Measurements from ENCODE around the gene HGD. TPM values are rescaled to one million over a fixed set of nuclear protein-coding genes. Genes with fewer than 3 reads are reported as not detected.

Gene HGD
- total and polyA plus RNA-seq, 2 donors from 2014 or later: 72.0 to 251 TPM

DNA sequence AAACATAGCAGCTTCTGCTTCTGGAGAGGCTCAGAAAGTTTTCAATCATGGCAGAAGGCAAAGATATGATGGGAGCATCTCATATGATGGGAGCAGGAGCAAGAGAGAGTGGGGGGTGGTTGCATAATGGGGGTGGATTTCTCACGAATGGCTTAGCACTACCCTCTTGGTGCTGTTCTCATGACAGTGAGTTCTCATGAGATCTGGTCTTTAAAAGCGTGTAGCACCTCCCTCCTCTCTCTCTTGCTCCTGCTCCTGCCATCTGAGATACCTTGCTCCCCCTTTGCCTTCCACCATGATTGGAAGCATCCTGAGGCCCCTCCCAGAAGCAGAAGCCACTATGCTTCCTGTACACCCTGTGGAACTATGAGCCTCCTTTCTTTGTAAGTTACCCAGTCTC is 22.2 kb downstream of the HGD start:
- peaks cover 0 to 3% (median 2%) of the 10 kb centered on the region in 3 donors for H3K4me1 ChIP-seq (ENCODE audit: control insufficient read depth in 2 of 3, insufficient read depth in 2 of 3, low read depth in 1 of 3, low read length in 3 of 3)
- no peak overlapping the region for H3K27ac ChIP-seq (ENCODE audit: low read depth in 2 of 2, low read length in 2 of 2)
- TF ChIP-seq, protein P1, sequence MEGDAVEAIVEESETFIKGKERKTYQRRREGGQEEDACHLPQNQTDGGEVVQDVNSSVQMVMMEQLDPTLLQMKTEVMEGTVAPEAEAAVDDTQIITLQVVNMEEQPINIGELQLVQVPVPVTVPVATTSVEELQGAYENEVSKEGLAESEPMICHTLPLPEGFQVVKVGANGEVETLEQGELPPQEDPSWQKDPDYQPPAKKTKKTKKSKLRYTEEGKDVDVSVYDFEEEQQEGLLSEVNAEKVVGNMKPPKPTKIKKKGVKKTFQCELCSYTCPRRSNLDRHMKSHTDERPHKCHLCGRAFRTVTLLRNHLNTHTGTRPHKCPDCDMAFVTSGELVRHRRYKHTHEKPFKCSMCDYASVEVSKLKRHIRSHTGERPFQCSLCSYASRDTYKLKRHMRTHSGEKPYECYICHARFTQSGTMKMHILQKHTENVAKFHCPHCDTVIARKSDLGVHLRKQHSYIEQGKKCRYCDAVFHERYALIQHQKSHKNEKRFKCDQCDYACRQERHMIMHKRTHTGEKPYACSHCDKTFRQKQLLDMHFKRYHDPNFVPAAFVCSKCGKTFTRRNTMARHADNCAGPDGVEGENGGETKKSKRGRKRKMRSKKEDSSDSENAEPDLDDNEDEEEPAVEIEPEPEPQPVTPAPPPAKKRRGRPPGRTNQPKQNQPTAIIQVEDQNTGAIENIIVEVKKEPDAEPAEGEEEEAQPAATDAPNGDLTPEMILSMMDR (IDR thresholded peaks at IDR 0.05; ENCODE audit: borderline replicate concordance, extremely low read depth, insufficient read depth): no peak
- DNase-seq: no peak
- intact Hi-C loops (cut with DNase I): no loop called here
- H3K4me3 ChIP-seq (ENCODE audit: low read length in 3 of 3): no peak overlapping the region
- no peak for FAIRE-seq
- H3K27me3 ChIP-seq (ENCODE audit: control insufficient read depth, insufficient read depth, low read length): no peaks in the 10 kb centered on the region
- H3K9ac ChIP-seq (ENCODE audit: low read length in 3 of 3): no peak overlapping the region
- H3K9me3 ChIP-seq (ENCODE audit: control insufficient read depth in 2 of 3, insufficient read depth in 1 of 3, low read length in 3 of 3): no peaks in the 10 kb centered on the region
- no peaks in the 10 kb centered on the region for H3K36me3 ChIP-seq (ENCODE audit: control insufficient read depth in 2 of 3, insufficient read depth in 3 of 3, low read length in 3 of 3)

DNA sequence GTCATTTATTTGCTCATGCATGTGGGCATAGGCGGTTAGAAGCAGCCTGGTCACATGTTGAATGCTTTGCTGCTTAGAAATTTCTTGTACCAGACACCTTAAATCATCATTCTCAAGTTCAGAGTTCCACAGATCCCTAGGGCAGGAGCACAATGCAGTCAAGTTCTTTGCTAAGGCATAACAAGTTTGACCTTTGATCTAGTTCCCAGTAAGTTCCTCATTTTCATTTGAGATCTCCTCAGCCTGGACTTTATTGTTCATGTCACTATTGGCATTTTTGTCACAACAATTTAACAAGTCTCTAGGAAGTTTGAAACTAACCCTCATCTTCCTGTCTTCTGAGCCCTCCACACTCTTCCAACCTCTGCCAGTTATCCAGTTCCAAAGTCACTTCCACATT is 22.8 kb downstream of the HGD start:
- H3K9me3 ChIP-seq (ENCODE audit: control insufficient read depth in 2 of 3, insufficient read depth in 1 of 3, low read length in 3 of 3): no peaks in the 10 kb centered on the region
- H3K27me3 ChIP-seq (ENCODE audit: control insufficient read depth, insufficient read depth, low read length): no peaks in the 10 kb centered on the region
- DNase-seq: no peak
- no peak for FAIRE-seq
- H3K4me1 ChIP-seq (ENCODE audit: control insufficient read depth in 2 of 3, insufficient read depth in 2 of 3, low read depth in 1 of 3, low read length in 3 of 3): peaks cover 0 to 3% (median 2%) of the 10 kb centered on the region in 3 donors
- no peaks in the 10 kb centered on the region for H3K36me3 ChIP-seq (ENCODE audit: control insufficient read depth in 2 of 3, insufficient read depth in 3 of 3, low read length in 3 of 3)
- H3K4me3 ChIP-seq (ENCODE audit: low read length in 3 of 3): no peak overlapping the region
- intact Hi-C loops (cut with DNase I): no loop called here
- no peak overlapping the region for H3K9ac ChIP-seq (ENCODE audit: low read length in 3 of 3)
- TF ChIP-seq, protein P1 (IDR thresholded peaks at IDR 0.05; ENCODE audit: borderline replicate concordance, extremely low read depth, insufficient read depth): no peak
- no peak overlapping the region for H3K27ac ChIP-seq (ENCODE audit: low read depth in 2 of 2, low read length in 2 of 2)

DNA sequence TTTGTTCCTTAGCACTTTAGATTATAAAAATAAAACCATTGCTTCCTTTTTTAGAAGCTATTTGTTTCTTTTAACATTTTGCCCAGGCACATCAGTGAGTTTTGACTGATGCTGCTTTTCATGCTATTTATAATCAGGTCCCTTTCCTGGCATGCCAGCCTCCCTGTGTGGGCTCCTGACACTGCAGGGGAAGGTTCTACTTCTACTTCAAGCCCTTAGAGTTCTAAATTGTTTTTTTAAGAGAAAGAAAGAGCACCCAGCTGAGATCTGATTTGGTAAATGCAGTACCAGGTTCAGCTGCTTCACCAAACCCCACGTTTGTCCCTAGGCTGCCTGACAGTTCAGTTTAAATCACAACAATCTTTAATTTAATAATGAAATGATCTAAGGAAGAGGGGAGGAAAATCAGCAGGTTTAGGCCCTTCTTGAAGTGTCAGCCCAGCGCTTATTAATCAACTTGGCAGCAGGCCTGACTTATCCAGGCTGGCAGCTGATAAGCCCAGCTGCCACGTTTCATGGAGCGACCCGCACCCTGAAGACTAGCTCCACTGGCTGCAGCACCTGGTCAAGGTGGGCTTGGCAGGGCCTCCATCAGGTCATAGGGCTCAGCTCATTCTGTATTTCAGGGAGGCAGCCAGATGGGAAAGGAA is 29.0 kb downstream of the HGD start:
- Histone ChIP-seq H3K4me3 (ENCODE audit: low read length in 3 of 3) (no peak overlapping the region), H3K36me3 (ENCODE audit: control insufficient read depth in 2 of 3, insufficient read depth in 3 of 3, low read length in 3 of 3) (peaks cover 0 to 9% (median 0%) of the 10 kb centered on the region in 3 donors), H3K9ac (ENCODE audit: low read length in 3 of 3) (no peak overlapping the region), H3K27me3 (ENCODE audit: control insufficient read depth, insufficient read depth, low read length) (no peaks in the 10 kb centered on the region), H3K27ac (ENCODE audit: low read depth in 2 of 2, low read length in 2 of 2) (no peak overlapping the region), H3K4me1 (ENCODE audit: control insufficient read depth in 2 of 3, insufficient read depth in 2 of 3, low read depth in 1 of 3, low read length in 3 of 3) (peaks cover 0 to 13% (median 3%) of the 10 kb centered on the region in 3 donors), H3K9me3 (ENCODE audit: control insufficient read depth in 2 of 3, insufficient read depth in 1 of 3, low read length in 3 of 3) (no peaks in the 10 kb centered on the region)
- TF ChIP-seq, protein P1 (IDR thresholded peaks at IDR 0.05; ENCODE audit: borderline replicate concordance, extremely low read depth, insufficient read depth): no peak
- FAIRE-seq: no peak
- intact Hi-C loops (cut with DNase I): no loop called here
- DNase-seq: no peak
